Epithelial cell of prostate (primary cell): ENCODE results near the gene NOXA1.

Experiments used
- DNase-seq: peaks from one replicate; pipeline ENCODE4 v3.0.0-alpha.2; 2011; ENCODE audit warnings: low read depth, low spot score
- H3K27ac ChIP-seq: fragments of 450-650 bp; 2 replicates; pipeline ENCODE4 v1.5.1; 2017; ENCODE audit warnings: mild to moderate bottlenecking

The NOXA1 gene

GRCh38 chr9:137478613-137478961 lies 55.4 kb downstream of the NOXA1 start:
- DNase-seq: no peak
- H3K27ac ChIP-seq: no peak overlapping the region

GRCh38 chr9:137478962-137479861 lies 56.0 kb downstream of the NOXA1 start:
- no peak for DNase-seq
- H3K27ac ChIP-seq: no peak overlapping the region

- no peak for DNase-seq
- H3K27ac ChIP-seq: no peak overlapping the region
Measured at GRCh38 chr9:137479892-137480685, 56.9 kb downstream of the NOXA1 start.

- no peak overlapping the region for H3K27ac ChIP-seq
- DNase-seq: no peak
Measured at GRCh38 chr9:137480686-137481683, 57.8 kb downstream of the NOXA1 start.

DNA sequence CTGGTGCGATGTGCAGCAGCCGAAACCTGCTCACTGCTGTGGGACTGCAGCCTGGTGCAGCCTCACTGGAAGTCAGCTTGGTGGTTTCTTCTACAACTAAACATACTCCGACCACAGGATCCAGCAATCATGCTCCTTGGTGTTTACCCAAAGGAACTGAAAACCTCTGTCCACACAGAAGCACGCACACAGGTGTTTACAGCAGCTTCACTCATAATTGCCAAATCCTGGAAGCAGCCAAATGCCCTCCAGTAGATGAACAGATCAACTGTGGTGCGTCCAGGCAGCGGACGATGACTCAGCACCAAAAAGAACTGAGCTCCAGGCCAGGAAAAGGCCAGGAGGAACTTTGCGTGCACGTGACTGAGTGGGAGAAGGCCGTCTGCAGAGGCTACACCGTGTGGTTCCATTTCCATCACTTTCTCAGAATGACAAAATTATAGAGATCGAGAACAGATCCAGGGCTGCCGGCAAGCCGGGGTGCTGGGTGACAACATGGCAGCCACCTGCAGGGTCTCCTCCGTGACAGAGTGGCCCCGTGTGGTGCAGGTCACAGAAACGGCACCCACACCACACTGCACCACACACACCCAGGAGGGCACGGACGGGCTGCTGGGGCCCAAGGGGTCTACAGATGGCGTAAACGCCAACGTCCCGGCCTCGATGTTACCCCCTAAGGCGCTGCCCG lies 59.0 kb downstream of the NOXA1 start:
- DNase-seq: peak; percentile 45
- H3K27ac ChIP-seq: no peak overlapping the region
